Fibroblast of mammary gland (primary cell): ENCODE data around the gene RANBP17.

ENCODE experiments used
- DNase-seq: peaks from one replicate; pipeline ENCODE4 v3.0.0-alpha.2; 2010; ENCODE audit warnings: low read depth
- H3K4me3 ChIP-seq: 2 replicates; pipeline ENCODE4 v1.5.1; 2011; ENCODE audit warnings: low read depth, mild to moderate bottlenecking, low read length, moderate library complexity; ENCODE audit not compliant: control insufficient read depth
- CTCF ChIP-seq: conservative IDR thresholded peaks from 2 replicates; pipeline ENCODE4 v1.5.1; 2011; ENCODE audit warnings: low read depth, low read length, inconsistent platforms; ENCODE audit not compliant: control insufficient read depth, insufficient read depth

Gene RANBP17

DNA sequence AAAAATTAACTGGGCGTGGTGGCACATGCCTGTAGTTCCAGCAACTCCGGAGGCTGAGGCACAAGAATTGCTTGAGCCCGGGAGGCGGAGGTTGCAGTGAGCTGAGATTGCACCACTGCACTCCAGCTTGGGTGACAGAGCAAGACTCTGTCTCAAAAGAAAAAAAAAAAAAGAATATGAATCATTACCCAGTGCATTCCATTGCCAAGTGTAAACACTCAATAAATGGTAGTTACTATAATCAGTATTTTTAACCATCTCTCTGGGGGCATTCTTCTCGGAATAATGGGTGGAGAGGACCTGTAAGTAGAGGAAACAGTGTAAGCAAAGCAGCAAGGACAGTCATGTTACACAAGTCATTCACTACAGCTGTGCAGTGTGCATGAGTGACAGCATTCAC, 13.8 kb upstream of the RANBP17 start:
- H3K4me3 ChIP-seq = no peak overlapping the region
- peak; percentile 27 for DNase-seq

DNA sequence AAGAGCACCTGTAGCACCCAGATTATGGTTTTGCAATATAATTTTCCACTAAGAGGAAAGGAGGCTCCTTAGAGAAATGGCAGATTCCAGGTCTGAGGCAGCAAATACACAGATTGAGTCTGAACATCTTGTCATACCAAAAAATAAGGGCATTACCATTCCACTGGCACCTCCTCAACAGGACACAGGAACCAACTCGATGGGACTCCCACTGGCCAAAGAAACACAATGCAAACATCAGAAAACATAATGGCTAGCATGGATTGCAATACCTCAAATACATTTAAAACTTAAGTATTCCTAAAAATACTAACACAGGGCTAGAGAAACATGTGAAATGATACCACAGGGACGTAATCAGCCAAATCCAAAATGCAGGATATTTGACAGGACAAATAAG, 12.4 kb upstream of the RANBP17 start:
- DNase-seq = no peak
- no peak overlapping the region for H3K4me3 ChIP-seq
- TF ChIP-seq CTCF = peak; percentile 7

More for the DNA sequence above, 13.8 kb upstream of the RANBP17 start:
- no peak for TF ChIP-seq CTCF

DNA sequence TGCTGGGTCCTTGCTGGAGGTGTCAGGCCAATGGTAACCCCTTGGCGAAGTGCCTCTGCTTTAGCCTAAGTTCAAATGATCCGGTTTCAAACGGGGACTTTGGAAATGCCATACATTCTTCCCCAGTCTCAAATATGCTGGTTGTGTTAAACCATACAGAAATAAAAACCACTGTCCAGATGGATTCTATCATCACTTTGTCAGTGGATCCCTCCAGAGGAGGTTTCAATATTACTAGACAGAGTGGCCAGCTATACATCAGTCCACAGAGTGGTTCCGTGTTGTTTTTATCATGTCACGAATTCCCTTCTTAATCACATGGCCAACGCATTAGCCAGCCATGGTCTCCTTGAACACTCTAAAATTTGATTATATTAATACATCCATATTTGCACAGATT, 7.3 kb upstream of the RANBP17 start:
- DNase-seq = no peak
- TF ChIP-seq CTCF = no peak
- H3K4me3 ChIP-seq = no peak overlapping the region

- no peak overlapping the region for H3K4me3 ChIP-seq
- no peak for DNase-seq
- no peak for TF ChIP-seq CTCF
Measured at GRCh38 chr5:170857066-170857465, 4.8 kb upstream of the RANBP17 start.

DNA sequence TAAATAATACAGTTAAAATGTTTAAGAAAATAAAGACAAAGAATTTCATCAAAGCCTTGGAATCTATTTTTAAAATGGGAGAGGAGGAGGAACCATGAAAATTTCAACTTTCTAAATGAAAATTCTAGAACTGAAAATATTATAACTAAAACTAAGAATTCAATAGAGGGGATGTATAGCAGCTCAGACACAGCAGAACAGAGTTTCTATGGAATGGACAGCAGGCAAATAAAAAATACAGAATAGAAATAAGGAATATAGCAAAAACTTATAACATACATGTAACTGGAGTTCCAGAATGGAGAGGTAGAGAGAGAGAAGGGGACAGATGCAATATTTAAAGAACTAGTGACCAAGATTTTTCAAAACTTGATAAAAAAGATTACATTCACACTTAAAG, 1.4 kb upstream of the RANBP17 start:
- DNase-seq = no peak
- H3K4me3 ChIP-seq = no peak overlapping the region
- TF ChIP-seq CTCF = no peak

DNA sequence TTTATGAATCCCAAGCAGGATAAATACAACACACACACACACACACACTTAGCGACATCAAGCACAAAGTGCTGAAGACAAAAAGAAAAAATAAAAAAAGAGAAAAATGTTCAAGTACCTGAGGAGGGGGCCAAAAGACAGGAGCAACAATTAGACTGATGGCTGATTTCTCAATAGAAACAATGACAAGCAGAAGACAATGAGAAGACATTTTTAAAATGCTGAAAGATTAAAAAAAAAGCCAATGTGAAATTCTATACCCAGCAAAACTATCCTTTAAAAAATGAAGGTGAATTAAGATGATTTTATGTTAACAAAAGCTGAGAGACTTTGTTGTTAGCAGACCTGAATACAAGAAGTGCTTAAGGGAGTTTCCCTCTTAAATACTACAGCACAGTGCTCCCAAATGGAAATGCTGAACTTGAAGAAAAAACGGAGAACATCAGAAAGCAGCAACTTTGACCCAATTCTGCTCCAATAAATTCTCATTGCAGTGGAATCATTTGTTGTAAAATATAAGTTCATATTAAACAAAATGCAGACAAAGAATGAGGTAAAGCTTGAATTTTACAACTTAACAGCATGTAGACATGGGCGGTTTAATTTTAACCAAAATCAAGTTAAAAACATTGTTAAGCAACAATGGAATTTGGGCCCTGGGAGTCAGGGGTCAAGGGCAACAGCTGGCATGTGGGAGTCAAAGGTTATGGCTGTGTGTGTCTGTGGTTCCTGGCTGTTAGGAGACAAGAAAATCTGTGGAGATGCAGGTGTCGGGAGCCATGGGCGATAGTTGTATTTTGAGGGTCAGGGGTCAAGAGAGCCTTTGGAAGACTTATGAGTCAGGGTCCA, 776 bp upstream of the RANBP17 start:
- no peak for TF ChIP-seq CTCF
- H3K4me3 ChIP-seq = no peak overlapping the region
- DNase-seq = no peak

GRCh38 chr5:170861667-170861916, 226 bp upstream of the RANBP17 start:
- TF ChIP-seq CTCF = no peak
- H3K4me3 ChIP-seq = no peak overlapping the region
- no peak for DNase-seq
